GM04503 (cell line): ENCODE data around the gene STOX2.
A peak's percentile ranks its signal among the peaks of the same experiment; 100 is the strongest.

Experiments used
- DNase-seq: peaks from one replicate; pipeline ENCODE4 v3.0.0-alpha.2; 2012; ENCODE audit warnings: low read depth

The STOX2 gene

DNA sequence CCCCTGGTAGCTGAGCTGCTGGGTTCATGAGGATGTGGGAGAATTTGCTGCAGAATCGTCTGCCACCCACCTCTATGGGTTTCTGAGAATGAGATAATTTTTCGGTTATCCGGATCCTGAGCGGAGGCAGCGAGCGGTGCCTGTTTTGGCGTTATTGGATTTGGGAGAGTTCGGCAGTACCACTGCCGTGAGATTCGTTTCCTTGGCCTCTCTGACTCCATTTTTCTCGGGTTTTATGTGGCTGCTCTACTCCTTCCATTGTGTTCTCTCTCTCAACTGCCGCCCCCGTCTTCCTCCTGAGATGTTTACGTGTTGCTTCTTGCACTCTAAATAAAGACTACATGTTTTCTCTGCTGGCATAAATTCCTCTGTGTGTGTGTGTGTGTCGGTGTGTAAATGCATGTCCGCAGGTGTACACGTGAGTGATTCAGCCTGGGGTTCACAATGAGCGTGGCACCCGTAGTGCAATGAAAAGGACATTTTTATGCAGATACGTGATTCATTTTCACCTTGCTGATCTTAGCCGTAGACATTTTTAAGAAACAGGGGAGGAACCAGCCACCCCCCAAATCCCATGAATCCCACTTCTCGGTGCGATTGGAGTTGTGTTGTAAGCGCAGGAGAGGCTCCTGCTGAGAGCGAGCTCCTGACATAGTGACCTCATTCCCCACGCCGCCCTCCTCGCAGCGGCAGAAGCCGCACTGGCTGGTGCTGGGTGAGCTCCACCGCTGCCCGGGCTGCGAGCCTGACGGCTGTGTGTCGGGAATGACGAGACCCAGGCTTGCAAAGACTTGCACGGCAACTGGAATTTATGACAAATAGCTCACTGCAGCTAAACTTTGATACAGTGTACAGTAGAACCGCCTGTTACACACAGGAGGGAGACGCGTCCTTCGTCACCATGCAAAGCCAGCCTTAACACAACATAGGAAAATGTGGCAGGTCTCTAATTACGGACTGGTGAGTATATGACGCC, 82.2 kb downstream of the STOX2 start:
- DNase-seq, result peak; percentile 20

DNA sequence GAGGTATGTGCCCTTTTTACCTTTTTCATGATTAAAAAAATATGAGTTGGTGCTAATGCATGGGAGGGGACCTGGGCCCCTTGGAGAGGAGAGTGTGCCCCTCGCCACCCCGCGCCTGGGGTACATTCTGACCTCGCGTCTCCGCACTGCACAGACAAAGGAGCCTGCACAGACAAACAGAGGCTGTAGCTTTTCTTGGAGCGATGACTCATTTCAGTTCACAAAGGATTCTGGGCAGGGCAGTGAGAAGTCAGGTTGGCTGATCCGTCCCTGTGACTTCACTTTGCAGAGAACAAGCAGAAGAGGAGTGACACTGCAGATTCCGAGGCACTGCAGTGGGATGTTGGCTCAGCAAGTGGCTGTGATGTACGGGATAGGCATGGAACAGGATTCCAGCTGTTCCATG, 82.9 kb downstream of the STOX2 start:
- DNase-seq, result peak; percentile 37

DNA sequence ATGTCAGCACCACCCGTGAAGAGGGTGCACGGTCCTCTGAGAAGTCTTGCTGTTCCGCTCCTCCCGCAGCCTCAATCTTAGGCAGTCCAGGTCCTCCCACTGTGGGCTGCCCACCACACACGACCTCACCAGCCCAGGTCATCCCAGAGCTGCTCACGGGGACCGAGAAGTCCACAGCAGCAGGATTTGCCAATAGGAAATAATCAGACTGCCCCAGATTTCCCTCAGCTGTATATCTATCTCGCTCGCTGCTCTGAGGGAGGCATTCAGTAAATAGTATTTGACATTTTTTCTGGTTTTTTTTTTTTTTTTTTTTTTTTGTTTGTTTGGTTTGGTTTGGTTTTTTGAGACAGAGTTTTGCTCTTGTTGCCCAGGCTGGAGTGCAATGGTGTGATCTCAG, 83.8 kb downstream of the STOX2 start:
- no peak for DNase-seq

DNA sequence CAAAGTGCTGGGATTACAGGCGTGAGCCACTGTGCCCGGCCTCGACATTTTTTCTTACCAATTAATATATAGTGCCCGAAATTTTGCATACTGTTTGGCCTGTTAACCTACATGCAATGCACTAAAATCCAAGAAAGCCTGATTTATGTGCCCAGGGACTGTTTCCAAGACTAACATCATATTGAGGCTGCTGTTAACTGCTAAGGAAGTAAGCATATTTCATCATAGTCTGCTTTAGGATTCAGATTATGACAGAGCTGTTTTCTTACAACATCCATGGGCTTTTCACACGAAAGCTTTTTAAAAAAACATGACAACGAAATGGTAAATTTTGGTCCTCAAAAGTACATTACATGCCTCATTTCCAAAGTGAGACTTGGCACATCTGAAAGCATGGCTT, 84.4 kb downstream of the STOX2 start:
- DNase-seq, result no peak

DNA sequence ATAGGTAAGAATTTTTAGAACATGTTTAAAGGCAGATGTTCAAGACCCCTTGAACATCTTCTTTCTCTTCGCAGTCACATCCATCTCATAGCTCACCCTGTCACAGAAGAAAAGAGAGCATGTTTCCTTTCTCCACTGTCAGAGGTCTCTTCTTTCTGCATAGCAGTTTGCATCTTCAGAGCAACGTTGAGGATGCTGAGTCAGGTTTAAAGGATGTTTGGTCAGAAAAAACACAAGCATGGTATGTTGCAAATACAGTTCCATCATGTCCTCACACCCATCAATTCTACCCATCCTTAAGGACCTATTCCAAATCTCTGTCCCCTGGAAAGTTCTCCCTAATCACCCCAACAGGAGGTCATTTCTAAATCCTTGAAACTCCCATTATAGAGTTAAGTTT, 84.8 kb downstream of the STOX2 start:
- DNase-seq, result no peak

DNA sequence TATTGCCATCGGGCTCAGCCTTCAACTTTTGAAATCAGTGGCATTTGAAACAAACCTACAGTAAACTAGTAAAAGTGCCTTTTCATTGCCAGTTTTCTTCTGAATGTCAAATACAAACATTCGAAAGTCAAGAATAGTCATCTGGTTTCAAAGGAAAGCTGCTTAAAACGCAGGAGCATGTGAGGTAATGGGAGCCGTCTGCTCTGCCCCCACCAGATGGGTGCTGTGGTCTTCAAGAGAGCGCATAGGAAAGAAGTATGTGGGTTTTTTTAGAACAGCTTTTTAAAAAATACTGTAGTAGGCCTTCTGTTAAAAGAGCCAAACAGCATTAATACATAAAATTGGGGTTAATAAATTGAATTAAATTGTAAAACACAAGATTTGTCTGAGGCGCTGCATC, 88.6 kb downstream of the STOX2 start:
- no peak for DNase-seq

DNA sequence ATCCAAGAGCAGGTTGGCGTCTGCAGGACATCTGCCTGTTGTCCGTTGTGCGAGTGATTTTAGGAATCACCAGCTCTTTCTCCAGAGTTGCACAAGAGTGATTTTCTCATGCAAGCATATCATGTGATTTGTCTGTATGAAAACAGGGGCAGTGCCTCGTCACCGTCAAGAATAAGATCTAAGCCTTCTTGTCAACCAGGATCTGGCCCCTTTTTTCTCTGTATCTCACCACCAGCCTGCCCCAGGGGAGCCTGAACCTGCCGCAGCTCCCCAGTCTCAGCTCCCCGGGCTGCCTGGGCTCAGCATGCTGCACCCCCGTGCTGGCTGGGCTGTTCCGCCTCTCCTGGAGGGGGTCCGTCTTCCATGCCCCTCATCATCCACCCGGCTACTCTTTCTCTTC, 90.5 kb downstream of the STOX2 start:
- DNase-seq, result no peak

DNA sequence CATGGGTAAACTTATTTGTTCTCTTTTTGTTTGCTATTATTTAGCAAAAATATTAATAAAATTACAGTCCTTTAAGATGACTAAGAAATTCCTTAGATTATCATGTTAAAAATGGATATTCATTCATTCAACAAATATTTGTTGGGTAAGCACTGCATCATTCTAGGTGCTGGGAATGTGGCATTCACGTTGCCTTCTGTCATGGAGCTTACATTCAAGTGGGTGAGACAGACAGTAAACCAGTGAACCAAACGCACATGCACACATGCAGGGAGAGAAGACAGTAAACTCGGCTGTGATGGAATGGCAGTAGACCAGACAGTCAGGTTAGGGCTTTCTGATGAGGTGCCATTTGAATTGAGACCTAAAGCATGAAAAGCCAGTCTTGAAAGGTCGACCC, 91.8 kb downstream of the STOX2 start:
- DNase-seq, result no peak

DNA sequence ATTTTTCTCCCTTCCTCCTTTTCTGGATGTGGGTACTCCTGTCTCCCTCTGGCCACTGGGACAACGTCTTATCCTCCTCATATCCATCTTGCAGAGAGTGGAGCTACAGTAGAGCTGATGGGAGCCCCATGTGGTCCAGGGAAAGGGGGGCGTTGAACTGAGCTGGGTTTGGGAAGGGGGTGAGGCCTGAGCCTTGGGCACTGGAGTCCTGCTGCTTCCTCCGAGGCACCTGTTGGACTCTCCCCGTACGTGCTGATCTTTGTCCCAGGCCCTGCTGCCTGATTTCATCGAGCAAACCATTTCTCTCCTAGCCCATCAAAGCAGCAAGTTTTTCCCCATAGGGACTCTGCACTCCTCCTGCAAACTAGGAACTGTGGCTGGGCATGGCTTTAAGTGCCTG, 94.3 kb downstream of the STOX2 start:
- no peak for DNase-seq

DNA sequence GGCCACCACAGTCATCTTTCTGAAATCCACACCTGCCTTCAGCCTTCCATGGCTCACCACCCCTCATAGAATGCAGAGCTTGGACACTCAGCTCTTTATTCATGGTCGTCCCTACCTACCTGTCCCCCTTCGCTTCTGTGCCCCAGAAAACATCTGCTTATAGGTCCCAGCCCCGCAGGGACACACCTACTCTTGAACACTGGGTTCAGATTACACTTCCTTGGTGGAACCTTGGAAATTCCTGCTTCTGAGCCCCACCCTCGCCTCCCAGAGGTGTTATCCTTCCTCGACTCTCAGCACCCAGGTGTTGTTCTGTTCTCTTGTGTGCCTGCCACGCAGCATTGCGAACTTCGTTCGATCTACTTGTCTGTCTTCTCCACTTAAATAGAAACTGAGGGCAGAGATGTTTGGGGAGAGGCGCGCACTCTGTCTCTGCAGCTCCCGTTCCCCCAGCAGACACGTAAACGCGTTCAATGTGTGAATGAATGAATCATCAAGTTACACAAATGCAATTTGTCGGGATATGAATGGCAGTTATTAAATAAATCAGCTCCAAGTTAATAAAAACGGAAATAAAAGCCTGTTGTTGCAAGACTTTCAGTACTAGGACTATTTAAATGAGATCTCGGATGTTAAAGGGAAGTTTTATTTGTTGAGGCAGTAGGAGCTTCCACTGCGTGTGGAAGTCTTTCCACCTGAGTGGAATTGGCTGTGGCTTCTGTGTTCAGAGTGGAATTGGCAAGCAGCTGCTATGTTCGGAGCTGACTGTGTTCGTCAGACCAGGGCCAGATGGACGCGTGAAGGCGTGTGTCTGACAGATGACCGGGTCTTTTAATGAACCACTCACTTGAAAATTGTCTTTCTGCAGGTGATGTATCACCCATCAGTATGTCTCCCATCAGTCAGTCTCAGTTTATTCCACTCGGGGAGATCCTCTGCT, 95.6 kb downstream of the STOX2 start:
- no peak for DNase-seq

DNA sequence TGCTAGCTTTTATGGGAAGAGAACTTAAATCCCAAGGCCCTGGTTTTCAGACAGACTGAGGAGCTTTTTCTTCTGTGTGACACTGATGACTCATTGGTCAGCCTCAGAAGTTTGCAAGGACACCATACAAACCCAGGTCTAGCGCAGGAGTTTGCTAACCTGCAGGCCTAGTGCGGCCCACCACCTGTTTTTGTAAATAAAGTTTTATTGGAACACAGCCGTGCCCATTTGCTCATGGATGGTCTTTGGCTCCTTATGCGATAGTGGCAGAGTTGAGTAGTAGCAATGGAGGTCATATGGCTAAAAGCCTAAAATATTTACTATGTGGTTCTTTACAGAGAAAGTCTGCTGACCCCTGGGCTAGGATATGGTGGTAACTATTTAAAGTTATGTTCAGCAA, 98.3 kb downstream of the STOX2 start:
- no peak for DNase-seq

DNA sequence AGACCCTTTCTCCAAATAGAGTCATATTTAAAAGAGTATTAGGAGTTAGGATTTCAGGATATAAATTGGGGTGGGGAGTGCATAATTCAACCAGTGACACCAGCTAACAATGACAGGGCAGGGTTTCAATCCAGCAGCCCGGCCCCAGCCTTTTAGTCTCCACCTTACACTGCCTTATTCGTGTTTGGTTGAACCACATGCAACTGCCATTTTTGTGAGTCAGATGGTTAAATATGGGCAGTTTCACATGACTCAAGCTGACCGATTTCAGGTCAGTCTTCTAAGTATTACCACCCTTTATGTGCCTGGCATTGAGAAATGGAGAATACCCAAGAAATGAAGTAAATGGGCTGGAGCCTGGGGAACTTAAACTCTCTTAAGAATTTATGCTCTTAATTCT, 102.8 kb downstream of the STOX2 start:
- DNase-seq, result no peak

DNA sequence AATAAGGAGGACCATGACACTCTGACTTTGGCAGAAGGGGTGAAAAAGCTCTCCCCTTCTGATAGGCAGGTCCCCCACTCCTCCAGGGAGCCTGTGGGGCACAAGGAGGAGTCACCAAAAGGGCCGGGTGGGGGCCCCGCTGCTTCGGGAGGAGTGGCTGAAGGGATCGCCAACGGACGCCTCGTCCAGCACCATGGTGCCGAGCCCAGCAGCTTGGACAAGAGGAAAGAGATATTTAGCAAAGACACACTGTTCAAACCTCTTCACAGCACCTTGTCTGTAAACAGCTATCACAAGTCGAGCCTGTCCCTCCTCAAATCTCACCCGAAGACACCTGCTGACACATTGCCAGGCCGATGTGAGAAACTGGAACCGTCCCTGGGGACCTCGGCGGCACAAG, 105.6 kb downstream of the STOX2 start:
- DNase-seq, result no peak

DNA sequence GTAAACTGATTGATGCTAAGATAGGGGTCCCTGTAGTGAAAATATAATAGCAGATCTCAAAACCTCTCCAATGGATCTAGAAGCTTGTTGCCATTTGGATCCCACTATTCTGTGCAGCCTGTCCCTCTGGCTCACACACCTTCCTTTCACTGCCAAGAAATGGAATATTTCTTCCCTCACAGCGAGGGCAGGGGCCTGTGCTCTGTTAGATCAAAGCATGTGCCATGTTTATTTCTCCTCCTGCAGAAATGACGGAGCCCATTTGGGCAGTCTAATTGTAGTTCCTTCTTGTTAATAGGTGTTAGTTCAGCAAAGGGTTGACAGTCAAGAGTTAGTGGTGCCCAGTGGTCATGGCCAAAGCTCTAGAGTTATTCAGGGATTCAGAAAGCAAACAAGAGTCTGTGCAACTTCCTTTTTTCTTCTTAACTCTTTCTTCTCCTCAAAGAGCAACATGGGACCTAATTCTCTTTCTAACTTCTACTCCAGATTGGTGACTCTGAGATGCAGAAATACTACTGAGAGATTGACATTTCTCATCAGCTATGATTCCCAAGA, 106.8 kb downstream of the STOX2 start:
- no peak for DNase-seq

DNA sequence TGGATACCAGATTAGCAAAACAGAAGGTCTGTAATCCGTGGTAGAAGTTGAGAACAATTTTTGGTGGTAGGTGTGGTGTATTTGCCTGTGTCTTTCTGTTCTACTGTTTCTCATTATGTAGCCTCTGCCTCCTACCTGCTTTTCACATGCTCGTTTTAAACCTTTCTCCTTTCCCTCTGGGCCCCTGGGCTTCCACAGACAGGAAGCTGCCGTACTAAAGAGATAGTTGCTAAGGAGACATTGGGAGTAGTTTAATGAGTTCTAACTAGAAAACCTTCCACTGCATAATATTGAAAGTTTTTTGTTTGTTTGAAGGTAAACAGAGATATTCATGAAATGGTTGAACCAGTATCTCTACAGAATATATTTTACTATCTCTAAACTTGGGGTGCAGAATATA, 107.8 kb downstream of the STOX2 start:
- no peak for DNase-seq

DNA sequence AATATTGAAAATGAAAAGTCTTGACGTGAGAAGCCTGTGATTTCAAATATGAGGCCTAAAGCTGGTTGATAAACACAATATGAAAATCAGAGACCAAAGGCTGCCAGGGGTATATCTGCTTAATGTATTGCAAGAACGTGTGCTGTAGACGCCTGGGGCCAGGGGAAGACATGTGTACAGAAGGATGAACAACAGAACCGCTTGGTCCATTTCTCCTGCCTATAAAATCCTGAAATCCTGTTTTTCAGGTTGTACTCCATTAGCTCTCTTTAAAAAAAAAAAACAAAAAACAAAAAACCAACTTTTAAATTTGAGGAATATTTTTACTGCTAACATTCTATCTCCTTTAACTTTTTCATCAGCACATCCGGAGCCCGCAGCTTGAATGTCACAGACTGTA, 109.2 kb downstream of the STOX2 start:
- no peak for DNase-seq

DNA sequence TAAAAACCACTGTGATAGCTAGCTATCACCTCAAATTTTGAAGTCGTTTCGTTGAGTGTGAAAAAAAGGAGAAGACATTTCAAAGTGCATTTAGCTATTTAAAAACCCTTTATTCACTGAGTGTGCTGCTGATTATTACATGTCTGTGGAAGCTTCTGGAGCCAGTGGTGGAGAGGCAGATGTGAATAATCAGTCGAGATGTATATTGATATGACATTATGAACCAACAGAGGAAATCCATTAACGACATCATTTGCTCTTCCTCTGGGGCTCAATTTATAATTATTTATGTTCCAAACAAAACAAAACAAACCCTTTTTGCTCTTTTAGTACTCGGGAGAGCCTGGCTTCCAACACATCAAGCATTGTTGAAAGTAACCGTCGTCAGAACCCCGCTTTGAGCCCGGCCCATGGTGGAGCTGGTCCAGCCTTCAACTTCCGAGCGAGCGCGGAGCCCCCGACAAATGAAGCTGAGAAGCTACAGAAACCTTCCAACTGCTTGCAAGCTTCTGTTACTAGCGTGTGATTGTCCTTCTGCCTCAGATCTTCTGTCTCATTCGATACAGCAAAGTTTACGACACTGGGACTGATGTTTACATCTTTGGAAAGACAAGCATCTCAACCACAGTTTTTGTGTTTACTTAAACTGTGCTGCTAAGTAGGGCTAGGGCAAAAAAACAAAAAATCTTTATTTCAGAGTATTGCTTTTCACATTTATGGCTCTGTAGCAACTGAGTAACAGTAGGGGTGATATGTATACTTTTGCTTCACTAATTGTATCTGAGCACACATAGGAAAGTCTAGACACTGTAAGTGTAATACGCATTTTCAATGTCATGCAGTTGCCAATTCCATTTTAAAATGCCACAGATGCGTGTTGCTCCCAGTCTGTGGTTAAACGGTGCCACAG, 111.9 kb downstream of the STOX2 start:
- DNase-seq, result no peak

DNA sequence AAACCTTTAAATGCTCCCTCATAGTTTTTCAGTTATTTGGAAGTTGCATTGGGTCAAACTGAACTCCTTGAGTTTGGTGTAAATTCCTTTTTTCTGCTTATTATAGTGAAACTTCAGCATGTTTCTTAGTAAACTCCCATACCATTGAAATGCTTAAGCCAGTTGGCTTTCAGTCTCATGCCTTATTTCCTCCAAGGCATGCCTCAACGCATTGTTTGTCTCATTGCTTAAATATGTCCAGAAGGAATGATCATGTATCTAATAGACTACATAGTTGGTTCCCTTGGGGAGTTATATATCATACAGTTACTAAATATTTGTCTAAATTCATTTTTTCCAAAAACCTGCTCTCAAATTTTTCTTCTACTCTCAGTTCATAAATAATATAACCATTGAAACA, 114.0 kb downstream of the STOX2 start:
- DNase-seq, result no peak

DNA sequence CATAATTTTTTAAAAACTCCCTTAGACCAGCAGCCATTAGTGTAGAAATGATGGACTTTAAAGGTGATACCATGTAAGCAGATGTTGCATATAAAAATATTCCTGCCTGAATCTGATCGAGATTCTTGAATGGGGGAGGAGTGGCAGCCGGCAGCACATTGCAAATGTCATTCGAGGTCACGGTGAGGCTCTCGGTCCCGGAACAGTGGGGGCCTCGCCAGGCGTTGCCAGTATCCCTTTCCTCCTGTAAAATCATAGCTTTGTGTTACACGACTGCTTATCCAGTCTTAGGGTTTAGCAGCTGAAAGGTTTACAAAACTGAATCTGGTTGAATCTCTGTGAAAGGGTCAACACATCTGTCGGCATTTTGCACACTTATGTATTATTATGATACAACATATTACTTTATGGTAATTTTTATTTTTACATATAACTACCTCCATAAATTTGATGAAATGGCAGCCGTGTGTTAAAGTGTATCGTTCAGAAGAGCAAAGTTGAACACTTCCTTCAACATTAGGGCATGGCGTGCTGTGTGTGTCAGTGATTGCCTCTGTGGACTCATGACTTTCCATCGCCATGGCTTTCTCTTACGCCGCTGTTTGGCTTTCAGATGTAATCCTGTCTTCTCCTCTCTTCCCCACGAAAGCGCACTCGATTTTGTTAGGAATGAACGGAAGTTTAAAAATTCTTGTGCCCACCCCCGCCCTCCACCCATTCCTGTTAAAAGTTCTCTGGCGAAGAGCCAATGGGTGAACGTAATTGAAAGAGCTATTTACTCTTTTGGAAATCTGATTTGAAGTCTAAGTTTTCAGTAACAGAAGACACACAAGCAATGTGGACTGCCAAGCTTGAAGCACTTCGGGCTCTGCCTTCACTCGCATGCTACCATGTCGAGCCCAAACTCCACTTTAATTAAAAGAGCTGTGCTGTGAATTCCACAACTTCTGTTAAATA, 114.8 kb downstream of the STOX2 start:
- DNase-seq, result no peak

DNA sequence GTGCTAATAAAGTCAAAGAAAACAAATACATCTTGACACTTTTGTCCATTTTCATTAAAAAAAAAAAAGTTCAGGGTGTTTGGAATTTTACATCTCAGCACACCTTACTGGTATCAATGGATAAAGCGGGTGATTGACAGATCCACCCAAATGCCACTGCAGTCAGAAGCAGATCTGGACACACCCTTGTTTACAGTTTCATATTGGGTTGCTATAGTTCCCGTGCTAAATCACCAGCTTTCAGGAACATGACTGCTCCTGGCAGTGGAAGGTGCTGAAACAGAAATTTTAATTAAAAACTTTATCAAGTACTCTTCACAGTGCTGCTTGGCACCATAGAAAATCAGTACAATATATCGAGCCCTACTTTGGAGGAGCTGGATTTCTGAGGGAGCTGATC, 116.3 kb downstream of the STOX2 start:
- no peak for DNase-seq
